Right atrium auricular region (tissue), 2 donors: ENCODE data around the gene ATP5PD. TPM values are rescaled to one million over a fixed set of nuclear protein-coding genes. Genes with fewer than 3 reads are reported as not detected.

Experiments used
- DNase-seq: peaks from one replicate; pipeline ENCODE4 v3.0.0-alpha.2; 2019; ENCODE audit warnings: low spot score
- H3K27ac ChIP-seq, 2 donors: fragments of 200-600 bp; sonication (generic); 1 replicate in 1 of 2; 2 replicates in 1 of 2; pipeline ENCODE4 v1.5.1; 2016 to 2019
- H3K27me3 ChIP-seq, 2 donors: fragments of 200-600 bp; sonication (generic); one replicate each; pipeline versions ENCODE4 v1.5.1 to v1.6.0; 2017 to 2019
- H3K36me3 ChIP-seq: fragments of 200-600 bp; sonication (generic); one replicate; pipeline ENCODE4 v1.5.1; 2016
- H3K4me1 ChIP-seq, 2 donors: fragments of 200-600 bp; sonication (generic); one replicate each; pipeline versions ENCODE4 v1.5.1 to v1.6.0; 2017 to 2019
- H3K4me3 ChIP-seq, 2 donors: fragments of 200-600 bp; sonication (generic); 1 replicate in 1 of 2; 2 replicates in 1 of 2; pipeline ENCODE4 v1.5.1; 2017 to 2019; ENCODE audit warnings: mild to moderate bottlenecking in 1 of 2, moderate library complexity in 1 of 2
- H3K9me3 ChIP-seq, 2 donors: fragments of 200-600 bp; sonication (generic); one replicate each; pipeline ENCODE4 v1.5.1; 2019
- CTCF ChIP-seq, 2 donors: fragments of 200-600 bp; sonication (generic); IDR thresholded peaks; one replicate each; pipeline ENCODE4 v1.5.1; 2019; ENCODE audit warnings: antibody characterized with exemption in 2 of 2
- total RNA-seq, 2 donors: library from RNA; depleted of rRNA; stranded (reverse); fragments of >200 nt; gene quantifications; one replicate each; pipeline ENCODE4 v1.1.0, GENCODE V29; 2016

ATP5PD gene
- total RNA-seq, 2 donors from 2014 or later, result 675 to 871 TPM

- TF ChIP-seq CTCF (IDR thresholded peaks at IDR 0.05), result no peak
- no peak for DNase-seq
- peaks cover 42% of the 10 kb centered on the region for H3K36me3 ChIP-seq
Measured at GRCh38 chr17:75065562-75066151, 18.9 kb upstream of the ATP5PD start.

GRCh38 chr17:75064867-75065561, 18.2 kb upstream of the ATP5PD start:
- peaks cover 0 to 17% of the 10 kb centered on the region in 2 donors for H3K4me1 ChIP-seq
- TF ChIP-seq CTCF (IDR thresholded peaks at IDR 0.05), result no peak
- H3K36me3 ChIP-seq, result peaks cover 43% of the 10 kb centered on the region

More at GRCh38 chr17:75065562-75066151, 18.9 kb upstream of the ATP5PD start:
- Histone ChIP-seq H3K4me3 (no peak overlapping the region), H3K9me3 (no peaks in the 10 kb centered on the region), H3K27me3 (no peaks in the 10 kb centered on the region), H3K27ac (no peak overlapping the region), H3K4me1 (peaks cover 0 to 11% of the 10 kb centered on the region in 2 donors)

GRCh38 chr17:75064460-75064859, 17.7 kb upstream of the ATP5PD start:
- no peak for DNase-seq
- H3K36me3 ChIP-seq, result peaks cover 43% of the 10 kb centered on the region
- no peak overlapping the region for H3K27ac ChIP-seq

More at GRCh38 chr17:75064867-75065561, 18.2 kb upstream of the ATP5PD start:
- Histone ChIP-seq H3K27me3 (no peaks in the 10 kb centered on the region), H3K9me3 (no peaks in the 10 kb centered on the region), H3K27ac (no peak overlapping the region), H3K4me3 (no peak overlapping the region)
- no peak for DNase-seq

GRCh38 chr17:75064040-75064439, 17.3 kb upstream of the ATP5PD start:
- no peaks in the 10 kb centered on the region for H3K9me3 ChIP-seq
- no peak overlapping the region for H3K27ac ChIP-seq
- no peak for TF ChIP-seq CTCF (IDR thresholded peaks at IDR 0.05)
- peaks cover 43% of the 10 kb centered on the region for H3K36me3 ChIP-seq
- no peaks in the 10 kb centered on the region for H3K27me3 ChIP-seq
- H3K4me3 ChIP-seq, result no peak overlapping the region
- peaks cover 0 to 24% of the 10 kb centered on the region in 2 donors for H3K4me1 ChIP-seq
- no peak for DNase-seq

More at GRCh38 chr17:75064460-75064859, 17.7 kb upstream of the ATP5PD start:
- TF ChIP-seq CTCF (IDR thresholded peaks at IDR 0.05), result no peak
- Histone ChIP-seq H3K4me1 (peaks cover 0 to 23% of the 10 kb centered on the region in 2 donors), H3K27me3 (no peaks in the 10 kb centered on the region), H3K4me3 (no peak overlapping the region), H3K9me3 (no peaks in the 10 kb centered on the region)

- Histone ChIP-seq H3K27ac (no peak overlapping the region), H3K36me3 (peaks cover 43% of the 10 kb centered on the region), H3K9me3 (no peaks in the 10 kb centered on the region), H3K4me3 (no peak overlapping the region), H3K4me1 (peaks cover 0 to 24% of the 10 kb centered on the region in 2 donors), H3K27me3 (no peaks in the 10 kb centered on the region)
- DNase-seq, result no peak
- TF ChIP-seq CTCF (IDR thresholded peaks at IDR 0.05), result no peak
Measured at GRCh38 chr17:75063626-75064025, 16.9 kb upstream of the ATP5PD start.
